WTC11 (cell line): ENCODE measurements around the gene LYRM2.

Experiments used
- ATF2 ChIP-seq: sonication (generic); formaldehyde crosslinking; IDR thresholded peaks from 2 replicates; pipeline ENCODE4 v1.8.1; 2022; ENCODE audit warnings: low read depth, missing genetic modification reagents, borderline replicate concordance
- CTCF ChIP-seq: fragments of 200-600 bp; IDR thresholded peaks from 2 replicates; pipeline ENCODE4 v1.8.0; 2022; ENCODE audit warnings: antibody characterized with exemption
- E2F5 ChIP-seq: sonication (generic); formaldehyde crosslinking; IDR thresholded peaks from 2 replicates; pipeline ENCODE4 v1.8.1; 2022; ENCODE audit warnings: mild to moderate bottlenecking, moderate library complexity, missing genetic modification reagents
- FOXP1 ChIP-seq: sonication (generic); formaldehyde crosslinking; IDR thresholded peaks from 2 replicates; pipeline ENCODE4 v1.8.0; 2022; ENCODE audit warnings: missing genetic modification reagents, mild to moderate bottlenecking, moderate library complexity, borderline replicate concordance
- ZNF512 ChIP-seq: sonication (generic); formaldehyde crosslinking; IDR thresholded peaks from 2 replicates; pipeline ENCODE4 v1.8.1; 2022; ENCODE audit warnings: missing genetic modification reagents, borderline replicate concordance

GRCh38 chr6:89678531-89678930 is 40.0 kb upstream of the LYRM2 start:
- no peak for TF ChIP-seq CTCF
- no peak for TF ChIP-seq ZNF512
- no peak for TF ChIP-seq FOXP1
- TF ChIP-seq E2F5 (CRISPR knock-in tag), result no peak
- TF ChIP-seq ATF2 (CRISPR knock-in tag), result no peak
